Mononuclear cell (primary cell): ENCODE data around the gene PIGM. TPM values are rescaled to one million over a fixed set of nuclear protein-coding genes. Genes with fewer than 3 reads are reported as not detected.

ENCODE experiments used
- H3K27me3 ChIP-seq: 2 replicates; pipeline ENCODE4 v1.6.0; 2011; ENCODE audit warnings: low read length, control low read depth; ENCODE audit not compliant: insufficient read depth
- H3K4me1 ChIP-seq: 2 replicates; pipeline ENCODE4 v1.5.1; 2011; ENCODE audit warnings: mild to moderate bottlenecking, low read length, control low read depth; ENCODE audit not compliant: insufficient read depth
- H3K4me3 ChIP-seq: 2 replicates; pipeline ENCODE4 v1.5.1; 2011; ENCODE audit warnings: mild to moderate bottlenecking, low read length, moderate library complexity
- H3K9me3 ChIP-seq: 2 replicates; pipeline ENCODE4 v1.5.1; 2011; ENCODE audit warnings: low read depth, mild to moderate bottlenecking, control low read depth, low read length
- total RNA-seq: library from RNA; depleted of rRNA; stranded (reverse); fragments of >200 nt; gene quantifications from one replicate; pipeline ENCODE4 v1.2.3, GENCODE V29; 2012

Gene PIGM
- total RNA-seq, 1 donor = 1.6 TPM

DNA sequence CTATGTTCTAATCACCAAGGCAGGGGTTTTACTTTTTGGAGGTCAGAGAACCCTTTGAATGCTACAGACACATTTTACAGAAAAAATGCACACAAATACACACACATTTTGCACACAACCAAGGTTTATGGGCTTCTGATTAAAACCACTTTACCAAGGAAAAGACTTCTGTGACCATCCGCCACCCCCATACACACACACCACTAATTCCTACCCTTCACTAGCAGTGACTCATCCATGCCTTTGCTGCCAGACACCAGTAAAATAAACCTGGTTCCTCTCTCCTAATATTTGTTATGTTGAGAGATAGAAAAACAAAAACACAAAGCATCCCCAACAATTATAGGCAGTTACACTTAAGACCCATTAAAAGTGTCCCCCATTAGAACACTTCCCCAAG lies 12.9 kb downstream of the PIGM start:
- Histone ChIP-seq H3K9me3 (no peaks in the 10 kb centered on the region), H3K27me3 (no peaks in the 10 kb centered on the region), H3K4me3 (no peak overlapping the region), H3K4me1 (no peaks in the 10 kb centered on the region)

- no peak overlapping the region for H3K4me3 ChIP-seq
- H3K4me1 ChIP-seq = no peaks in the 10 kb centered on the region
- peaks cover 2% of the 10 kb centered on the region for H3K27me3 ChIP-seq
- no peaks in the 10 kb centered on the region for H3K9me3 ChIP-seq
These were observed 13.4 kb downstream of the PIGM start for GRCh38 chr1:160018347-160018746.

GRCh38 chr1:160017592-160017991 lies 14.2 kb downstream of the PIGM start:
- peaks cover 3% of the 10 kb centered on the region for H3K27me3 ChIP-seq
- H3K4me1 ChIP-seq = no peaks in the 10 kb centered on the region
- H3K9me3 ChIP-seq = no peaks in the 10 kb centered on the region
- H3K4me3 ChIP-seq = no peak overlapping the region

DNA sequence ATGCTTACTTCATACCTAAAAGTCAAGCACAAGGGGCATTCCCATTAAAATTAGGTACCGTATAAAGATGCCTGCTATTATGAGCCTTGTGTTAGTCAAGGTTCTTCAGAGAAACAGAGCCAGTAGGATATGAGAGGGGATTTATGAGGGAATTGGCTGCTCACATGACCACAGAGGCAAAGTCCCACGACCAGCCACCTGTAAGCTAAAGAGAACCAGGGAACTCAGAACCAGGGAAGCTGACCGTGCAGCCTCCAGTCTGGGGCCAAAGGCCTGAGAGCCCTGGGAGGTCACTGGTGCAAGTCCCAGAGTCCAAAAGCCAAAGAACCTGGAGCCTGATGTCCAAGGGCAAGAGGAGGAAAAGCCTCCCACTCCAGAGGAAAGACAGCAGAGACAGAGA lies 20.0 kb downstream of the PIGM start:
- Histone ChIP-seq H3K4me1 (peaks cover 13% of the 10 kb centered on the region), H3K9me3 (no peaks in the 10 kb centered on the region), H3K27me3 (peaks cover 12% of the 10 kb centered on the region), H3K4me3 (no peak overlapping the region)

- Histone ChIP-seq H3K4me3 (no peak overlapping the region), H3K27me3 (peaks cover 12% of the 10 kb centered on the region), H3K4me1 (peaks cover 13% of the 10 kb centered on the region), H3K9me3 (no peaks in the 10 kb centered on the region)
These were observed 22.0 kb downstream of the PIGM start for GRCh38 chr1:160009801-160010200.

- Histone ChIP-seq H3K27me3 (peaks cover 12% of the 10 kb centered on the region), H3K9me3 (no peaks in the 10 kb centered on the region), H3K4me3 (no peak overlapping the region), H3K4me1 (peaks cover 13% of the 10 kb centered on the region)
These were observed 22.7 kb downstream of the PIGM start for GRCh38 chr1:160009081-160009480.

DNA sequence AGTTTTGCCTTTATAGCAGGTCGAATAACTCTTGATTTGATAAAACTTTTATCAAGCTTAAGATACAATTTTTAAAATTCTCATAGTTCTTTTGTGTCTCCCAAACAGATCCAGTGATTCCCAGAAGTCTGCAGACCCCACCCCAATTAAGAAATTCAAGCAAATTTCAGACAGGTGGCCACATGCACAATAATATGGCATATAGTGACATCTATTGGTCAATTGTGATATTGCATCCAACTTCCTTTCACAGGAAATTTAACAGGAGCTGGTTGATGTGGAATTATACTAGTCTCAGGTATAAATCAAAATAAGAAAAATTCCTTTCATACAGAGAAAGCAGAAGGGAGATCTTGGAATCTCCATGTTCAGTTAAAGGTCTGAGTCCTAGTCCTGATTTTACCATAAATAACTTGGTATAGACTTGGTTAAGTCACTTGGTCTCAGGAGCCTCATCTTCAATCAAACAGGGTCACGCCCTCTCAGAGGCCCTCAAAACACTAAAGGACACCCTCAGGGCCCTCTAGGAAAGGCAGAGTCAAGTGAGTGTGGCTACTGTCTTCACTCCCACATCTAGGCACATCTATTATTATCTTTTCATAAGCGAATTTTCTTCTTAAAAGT lies 24.1 kb downstream of the PIGM start:
- Histone ChIP-seq H3K4me3 (no peak overlapping the region), H3K27me3 (peaks cover 9% of the 10 kb centered on the region), H3K4me1 (peaks cover 13% of the 10 kb centered on the region), H3K9me3 (no peaks in the 10 kb centered on the region)

- Histone ChIP-seq H3K4me1 (peaks cover 13% of the 10 kb centered on the region), H3K4me3 (no peak overlapping the region), H3K27me3 (peaks cover 6% of the 10 kb centered on the region), H3K9me3 (no peaks in the 10 kb centered on the region)
These were observed 25.4 kb downstream of the PIGM start for GRCh38 chr1:160006312-160006940.

GRCh38 chr1:160005070-160005469 lies 26.7 kb downstream of the PIGM start:
- Histone ChIP-seq H3K4me3 (no peak overlapping the region), H3K9me3 (no peaks in the 10 kb centered on the region), H3K27me3 (peaks cover 6% of the 10 kb centered on the region), H3K4me1 (peaks cover 13% of the 10 kb centered on the region)

GRCh38 chr1:160004425-160004824 lies 27.4 kb downstream of the PIGM start:
- Histone ChIP-seq H3K9me3 (no peaks in the 10 kb centered on the region), H3K4me3 (no peak overlapping the region), H3K4me1 (peaks cover 9% of the 10 kb centered on the region), H3K27me3 (peaks cover 6% of the 10 kb centered on the region)

- H3K4me1 ChIP-seq = peaks cover 5% of the 10 kb centered on the region
- no peak overlapping the region for H3K4me3 ChIP-seq
- H3K9me3 ChIP-seq = no peaks in the 10 kb centered on the region
- peaks cover 10% of the 10 kb centered on the region for H3K27me3 ChIP-seq
These were observed 27.8 kb downstream of the PIGM start for GRCh38 chr1:160004001-160004400.

- no peak overlapping the region for H3K4me3 ChIP-seq
- no peaks in the 10 kb centered on the region for H3K9me3 ChIP-seq
- no peaks in the 10 kb centered on the region for H3K4me1 ChIP-seq
- H3K27me3 ChIP-seq = peaks cover 8% of the 10 kb centered on the region
These were observed 30.4 kb downstream of the PIGM start for GRCh38 chr1:160001440-160001839.

- no peak overlapping the region for H3K4me3 ChIP-seq
- H3K27me3 ChIP-seq = peaks cover 8% of the 10 kb centered on the region
- H3K9me3 ChIP-seq = no peaks in the 10 kb centered on the region
- no peaks in the 10 kb centered on the region for H3K4me1 ChIP-seq
These were observed 32.6 kb downstream of the PIGM start for GRCh38 chr1:159999204-159999603.

DNA sequence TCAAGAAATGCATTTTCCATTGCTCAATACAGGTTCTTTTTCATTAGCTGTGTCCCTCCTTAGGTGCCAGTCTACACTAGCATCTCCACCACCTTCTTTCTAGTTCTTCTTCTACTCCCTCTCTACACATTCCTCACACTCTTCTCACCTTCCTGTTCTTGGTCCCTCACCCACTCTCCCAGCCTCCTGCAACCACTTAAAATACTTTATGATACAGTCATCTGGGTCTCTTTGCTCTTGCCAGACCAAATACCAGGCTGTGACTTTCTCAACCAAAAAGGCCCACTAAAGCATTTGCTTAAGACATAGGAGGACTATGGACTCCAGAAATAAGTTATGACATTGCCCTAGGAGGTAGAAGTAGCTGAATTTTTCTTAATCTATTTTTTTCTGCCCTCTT lies 35.1 kb downstream of the PIGM start:
- Histone ChIP-seq H3K27me3 (peaks cover 8% of the 10 kb centered on the region), H3K4me1 (peaks cover 5% of the 10 kb centered on the region), H3K4me3 (no peak overlapping the region), H3K9me3 (no peaks in the 10 kb centered on the region)

GRCh38 chr1:159994896-159995295 lies 36.9 kb downstream of the PIGM start:
- Histone ChIP-seq H3K4me3 (no peak overlapping the region), H3K9me3 (no peaks in the 10 kb centered on the region)

DNA sequence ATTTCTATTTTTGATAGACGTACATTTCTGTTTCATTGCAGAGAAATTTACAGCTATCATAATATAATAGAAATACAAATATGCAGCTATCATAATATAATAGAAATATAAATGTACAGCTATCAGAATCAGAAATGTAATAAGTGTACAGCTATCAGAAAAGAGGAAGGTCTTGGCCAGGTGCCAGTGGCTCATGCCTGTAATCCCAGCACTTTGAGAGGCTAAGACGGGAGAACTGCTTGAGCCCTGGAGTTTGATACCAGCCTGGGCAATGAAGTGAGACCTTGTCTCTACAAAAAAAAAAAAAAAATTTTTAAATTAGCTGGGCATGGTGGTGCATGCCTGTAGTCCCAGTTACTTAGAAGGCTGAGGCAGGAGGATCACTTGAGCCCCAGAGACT lies 37.9 kb downstream of the PIGM start:
- H3K4me1 ChIP-seq = peaks cover 10% of the 10 kb centered on the region
- H3K9me3 ChIP-seq = no peaks in the 10 kb centered on the region
- H3K27me3 ChIP-seq = no peaks in the 10 kb centered on the region
- no peak overlapping the region for H3K4me3 ChIP-seq

More at GRCh38 chr1:159994896-159995295, 36.9 kb downstream of the PIGM start:
- peaks cover 10% of the 10 kb centered on the region for H3K4me1 ChIP-seq
- H3K27me3 ChIP-seq = peaks cover 4% of the 10 kb centered on the region
